Duodenal mucosa (tissue), 2 donors: ENCODE measurements around the gene PLXNA1.

Source experiments
- H3K27ac ChIP-seq: one replicate; pipeline ENCODE4 v1.7.0; 2013; ENCODE audit warnings: low read depth, low read length
- H3K27me3 ChIP-seq, 2 donors: one replicate each; pipeline ENCODE4 v1.7.0; 2013; ENCODE audit warnings: low read length in 2 of 2, control low read depth in 1 of 2; ENCODE audit not compliant: insufficient read depth in 2 of 2, control insufficient read depth in 1 of 2
- H3K36me3 ChIP-seq, 2 donors: one replicate each; pipeline ENCODE4 v1.7.0; 2013; ENCODE audit warnings: low read length in 2 of 2, control low read depth in 1 of 2; ENCODE audit not compliant: insufficient read depth in 2 of 2, control insufficient read depth in 1 of 2
- H3K4me1 ChIP-seq, 2 donors: one replicate each; pipeline ENCODE4 v1.7.0; 2013; ENCODE audit warnings: low read length in 2 of 2, control low read depth in 1 of 2; ENCODE audit not compliant: insufficient read depth in 2 of 2, control insufficient read depth in 1 of 2
- H3K4me3 ChIP-seq, 2 donors: one replicate each; pipeline ENCODE4 v1.7.0; 2013; ENCODE audit warnings: low read length in 2 of 2, low read depth in 1 of 2
- H3K9ac ChIP-seq, 2 donors: one replicate each; pipeline ENCODE4 v1.7.0; 2013; ENCODE audit warnings: low read length in 2 of 2, low read depth in 1 of 2
- H3K9me3 ChIP-seq, 2 donors: one replicate each; pipeline ENCODE4 v1.7.0; 2013; ENCODE audit warnings: low read length in 2 of 2, control low read depth in 1 of 2; ENCODE audit not compliant: control insufficient read depth in 1 of 2

The PLXNA1 gene

DNA sequence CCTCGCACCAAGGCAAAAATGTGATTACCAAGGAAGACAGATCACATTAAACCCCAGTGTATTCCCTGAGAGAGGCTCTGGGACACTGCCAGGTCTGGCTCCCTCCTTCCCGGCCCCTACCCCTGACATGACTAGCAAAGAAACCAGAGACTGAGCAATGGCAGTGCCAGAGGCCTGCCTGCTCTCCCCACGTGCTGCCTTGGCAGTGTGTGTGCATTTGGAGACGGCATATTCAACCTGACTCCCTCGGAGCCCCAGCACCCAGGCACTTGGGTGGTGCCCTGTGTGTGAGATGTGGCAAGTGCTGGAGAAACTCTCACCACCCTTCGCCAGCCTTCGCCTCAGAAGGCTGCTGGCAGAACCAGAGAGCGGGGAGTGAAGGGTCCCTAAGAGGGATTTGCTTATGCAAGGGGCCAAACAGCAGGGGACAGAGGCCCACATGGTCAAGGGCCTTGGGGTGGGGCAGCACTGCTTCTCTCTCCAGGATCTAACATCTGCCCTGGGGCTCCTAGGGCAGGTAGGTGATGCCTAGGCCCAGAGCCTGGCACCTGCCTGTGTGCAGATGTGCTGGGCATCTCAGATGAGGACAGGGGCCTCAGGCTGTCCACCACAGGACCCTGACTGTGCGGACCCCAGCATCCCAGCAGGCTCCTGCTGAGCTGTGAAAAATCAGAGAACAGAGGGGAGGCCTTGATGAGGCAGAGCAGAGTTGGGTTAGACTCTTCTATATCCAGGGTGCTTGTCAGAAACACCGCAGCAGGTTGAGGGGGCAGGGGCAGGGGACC, 23.6 kb upstream of the PLXNA1 start:
- no peak overlapping the region for H3K9ac ChIP-seq
- H3K36me3 ChIP-seq = no peaks in the 10 kb centered on the region
- H3K9me3 ChIP-seq = no peaks in the 10 kb centered on the region
- H3K4me3 ChIP-seq = no peak overlapping the region
- H3K27me3 ChIP-seq = no peaks in the 10 kb centered on the region
- H3K4me1 ChIP-seq = peaks cover 0 to 9% of the 10 kb centered on the region in 2 donors
- H3K27ac ChIP-seq = no peak overlapping the region

- no peaks in the 10 kb centered on the region for H3K9me3 ChIP-seq
- H3K4me1 ChIP-seq = peaks cover 0 to 9% of the 10 kb centered on the region in 2 donors
- H3K4me3 ChIP-seq = no peak overlapping the region
- H3K9ac ChIP-seq = no peak overlapping the region
- H3K27me3 ChIP-seq = no peaks in the 10 kb centered on the region
- no peak overlapping the region for H3K27ac ChIP-seq
- H3K36me3 ChIP-seq = no peaks in the 10 kb centered on the region
These were observed 22.9 kb upstream of the PLXNA1 start for GRCh38 chr3:126959921-126960603.

GRCh38 chr3:126960604-126960995, 22.3 kb upstream of the PLXNA1 start:
- no peaks in the 10 kb centered on the region for H3K9me3 ChIP-seq
- no peak overlapping the region for H3K4me3 ChIP-seq
- H3K36me3 ChIP-seq = no peaks in the 10 kb centered on the region
- H3K27me3 ChIP-seq = no peaks in the 10 kb centered on the region
- H3K27ac ChIP-seq = no peak overlapping the region
- peaks cover 0 to 9% of the 10 kb centered on the region in 2 donors for H3K4me1 ChIP-seq
- no peak overlapping the region for H3K9ac ChIP-seq

DNA sequence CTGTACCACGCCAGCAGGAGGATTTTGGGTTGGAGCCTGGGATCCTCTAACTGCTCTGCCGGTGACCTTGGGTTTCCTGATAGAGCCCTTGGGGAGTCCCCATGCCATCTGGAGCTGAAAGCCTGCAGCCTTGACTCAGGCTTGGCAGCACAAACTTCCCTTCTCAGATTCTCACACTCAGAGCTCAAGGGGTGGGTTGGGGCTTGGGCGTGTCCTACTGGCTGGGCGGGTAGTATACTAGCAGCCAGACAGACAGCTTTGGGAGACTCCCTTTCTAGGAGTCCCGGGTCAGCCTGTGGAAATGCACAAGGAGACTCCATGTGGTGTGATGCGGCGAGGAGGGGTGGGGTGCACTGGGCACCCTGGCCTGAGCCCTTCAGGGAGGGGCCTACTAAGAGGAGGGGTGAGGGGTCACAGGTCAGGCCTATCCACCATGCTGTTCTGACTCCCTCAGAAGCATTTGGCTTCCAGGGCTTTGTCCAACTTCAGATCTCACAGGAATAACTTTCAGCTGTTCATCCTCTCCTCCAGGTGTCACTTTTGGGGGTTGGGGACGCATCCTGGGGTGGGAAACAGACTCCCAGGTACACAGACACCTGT, 21.6 kb upstream of the PLXNA1 start:
- H3K27ac ChIP-seq = no peak overlapping the region
- no peaks in the 10 kb centered on the region for H3K9me3 ChIP-seq
- no peaks in the 10 kb centered on the region for H3K36me3 ChIP-seq
- H3K4me3 ChIP-seq = no peak overlapping the region
- no peaks in the 10 kb centered on the region for H3K27me3 ChIP-seq
- no peak overlapping the region for H3K9ac ChIP-seq
- H3K4me1 ChIP-seq = peaks cover 0 to 9% of the 10 kb centered on the region in 2 donors

GRCh38 chr3:126961791-126962461, 21.0 kb upstream of the PLXNA1 start:
- Histone ChIP-seq H3K9me3 (no peaks in the 10 kb centered on the region), H3K4me1 (peaks cover 0 to 9% of the 10 kb centered on the region in 2 donors), H3K9ac (no peak overlapping the region), H3K27ac (no peak overlapping the region), H3K36me3 (no peaks in the 10 kb centered on the region), H3K27me3 (no peaks in the 10 kb centered on the region), H3K4me3 (no peak overlapping the region)

DNA sequence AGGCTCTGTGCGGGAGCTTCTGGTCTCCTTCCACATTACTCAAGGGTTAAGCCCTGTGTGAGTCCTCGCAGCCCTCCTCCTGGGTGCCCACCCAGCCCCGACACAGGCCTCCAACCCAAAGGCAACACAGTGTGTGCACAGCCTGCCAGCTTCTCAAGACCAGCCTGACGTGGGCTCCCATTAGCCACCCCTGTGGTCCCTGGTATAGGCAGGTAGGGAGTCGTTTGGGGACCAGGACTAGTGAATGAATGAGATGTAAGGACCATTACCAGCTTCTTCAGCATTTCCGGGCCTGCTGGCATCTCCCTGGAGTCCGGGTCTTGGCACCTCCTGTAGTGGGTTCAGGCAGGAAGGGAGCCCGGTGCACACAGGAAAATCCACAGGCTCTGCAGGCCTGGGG, 20.2 kb upstream of the PLXNA1 start:
- H3K4me1 ChIP-seq = peaks cover 0 to 9% of the 10 kb centered on the region in 2 donors
- H3K27me3 ChIP-seq = no peaks in the 10 kb centered on the region
- no peak overlapping the region for H3K9ac ChIP-seq
- no peaks in the 10 kb centered on the region for H3K36me3 ChIP-seq
- no peak overlapping the region for H3K4me3 ChIP-seq
- H3K27ac ChIP-seq = no peak overlapping the region
- H3K9me3 ChIP-seq = no peaks in the 10 kb centered on the region

DNA sequence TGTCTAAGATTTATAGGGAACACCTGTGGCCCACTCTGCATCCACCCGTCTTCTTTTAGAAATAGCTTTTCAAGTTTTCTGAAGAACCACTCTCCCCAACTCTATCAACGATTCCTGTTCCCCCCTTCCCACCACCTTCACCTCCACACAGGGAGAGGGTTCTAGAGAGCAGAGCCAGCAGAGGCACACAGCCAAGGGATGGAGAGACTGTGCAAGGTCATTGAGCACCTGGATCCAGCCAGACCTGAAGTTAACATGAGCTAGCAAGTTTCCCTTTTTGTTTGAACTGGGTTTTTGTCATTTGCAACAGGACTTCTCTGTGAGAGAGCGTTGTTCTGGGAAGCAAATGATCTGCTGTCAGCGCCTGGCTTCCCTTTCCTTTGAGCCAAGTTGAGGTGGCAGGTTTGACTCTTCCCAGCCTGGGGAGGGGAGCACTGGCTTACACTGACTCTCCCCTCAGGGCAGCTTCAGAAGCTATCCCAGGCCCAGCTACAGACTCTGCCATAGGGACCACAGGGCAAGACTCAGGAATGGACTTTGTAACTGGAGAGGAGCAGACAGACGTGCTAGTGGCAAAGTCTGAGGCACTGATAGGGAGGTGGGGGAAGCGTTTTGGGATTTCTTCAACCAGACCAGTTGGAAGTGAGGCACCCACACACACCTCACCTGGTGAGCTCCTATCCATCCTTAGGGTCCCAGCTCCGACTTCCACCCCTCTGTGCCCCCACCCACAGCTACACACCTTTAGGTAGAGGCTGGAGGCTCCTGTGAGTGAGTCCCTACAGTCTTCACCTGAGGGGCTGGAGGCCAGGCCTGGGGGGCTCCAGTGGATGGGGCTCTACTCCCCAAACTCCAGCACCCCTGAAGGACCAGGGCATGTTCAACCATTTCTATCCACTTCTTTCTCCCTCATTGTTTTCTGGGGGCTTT, 19.4 kb upstream of the PLXNA1 start:
- no peaks in the 10 kb centered on the region for H3K36me3 ChIP-seq
- H3K27me3 ChIP-seq = no peaks in the 10 kb centered on the region
- H3K27ac ChIP-seq = no peak overlapping the region
- no peak overlapping the region for H3K9ac ChIP-seq
- peaks cover 0 to 9% of the 10 kb centered on the region in 2 donors for H3K4me1 ChIP-seq
- no peaks in the 10 kb centered on the region for H3K9me3 ChIP-seq
- H3K4me3 ChIP-seq = no peak overlapping the region

DNA sequence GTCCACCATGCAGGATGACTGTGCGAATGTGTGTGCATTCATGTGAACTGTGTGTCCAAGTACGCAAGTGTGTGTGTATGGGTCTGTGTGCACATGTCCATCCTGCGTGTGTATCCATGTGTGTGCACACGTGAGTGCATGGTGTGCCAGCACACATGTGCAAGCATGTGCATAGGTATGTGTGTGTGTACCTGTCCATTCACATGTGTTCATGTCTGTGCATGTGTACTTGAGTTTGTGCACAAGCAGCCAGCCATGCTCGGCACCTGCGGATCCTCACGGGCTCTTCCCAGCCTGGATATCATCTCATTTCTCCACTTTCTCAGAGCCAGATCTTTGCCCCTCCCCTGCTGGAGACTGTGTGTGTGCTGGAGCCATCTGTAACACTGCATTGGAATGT, 18.7 kb upstream of the PLXNA1 start:
- Histone ChIP-seq H3K4me1 (peaks cover 0 to 9% of the 10 kb centered on the region in 2 donors), H3K4me3 (no peak overlapping the region), H3K9me3 (no peaks in the 10 kb centered on the region), H3K27ac (no peak overlapping the region), H3K36me3 (no peaks in the 10 kb centered on the region), H3K9ac (no peak overlapping the region), H3K27me3 (peaks cover 0 to 4% of the 10 kb centered on the region in 2 donors)

- H3K9ac ChIP-seq = no peak overlapping the region
- H3K36me3 ChIP-seq = no peaks in the 10 kb centered on the region
These were observed 18.0 kb upstream of the PLXNA1 start for GRCh38 chr3:126964950-126965349.

More at GRCh38 chr3:126964950-126965349, 18.0 kb upstream of the PLXNA1 start:
- no peaks in the 10 kb centered on the region for H3K9me3 ChIP-seq
- H3K27ac ChIP-seq = no peak overlapping the region
- H3K27me3 ChIP-seq = peaks cover 0 to 4% of the 10 kb centered on the region in 2 donors
- peaks cover 0 to 9% of the 10 kb centered on the region in 2 donors for H3K4me1 ChIP-seq
- no peak overlapping the region for H3K4me3 ChIP-seq
